Thyroid gland (tissue), 4 donors: ENCODE data around the gene CDK15. TPM values are rescaled to one million over a fixed set of nuclear protein-coding genes. Genes with fewer than 3 reads are reported as not detected.

Experiments used
- DNase-seq, 2 donors: peaks; one replicate each; pipeline ENCODE4 v3.0.0-alpha.2; 2019
- H3K27ac ChIP-seq, 3 donors: fragments of 200-600 bp; sonication (generic); 1 replicate in 2 of 3; 2 replicates in 1 of 3; pipeline ENCODE4 v1.5.1; 2016 to 2019; ENCODE audit warnings: mild to moderate bottlenecking in 1 of 3, moderate library complexity in 1 of 3
- H3K27me3 ChIP-seq: fragments of 200-600 bp; sonication (generic); one replicate; pipeline ENCODE4 v1.5.1; 2019
- H3K36me3 ChIP-seq, 2 donors: fragments of 200-600 bp; sonication (generic); one replicate each; pipeline ENCODE4 v1.5.1; 2016 to 2019
- H3K4me1 ChIP-seq, 2 donors: fragments of 200-600 bp; sonication (generic); one replicate each; pipeline ENCODE4 v1.5.1; 2017 to 2019
- H3K4me3 ChIP-seq, 3 donors: fragments of 200-600 bp; sonication (generic); replicated peaks in 1 of 3; 1 replicate in 2 of 3; 2 replicates in 1 of 3; pipeline ENCODE4 v1.5.1; 2016; ENCODE audit warnings: mild to moderate bottlenecking in 1 of 3
- H3K9me3 ChIP-seq: fragments of 200-600 bp; sonication (generic); one replicate; pipeline ENCODE4 v1.5.1; 2017
- CTCF ChIP-seq, 6 experiments: fragments of 200-600 bp in 3 of 6; fragments of 450-650 bp in 3 of 6; sonication (generic) in 3 of 6; IDR thresholded peaks; one replicate each; pipeline ENCODE4 v1.5.1; 2016 to 2019; ENCODE audit warnings: antibody characterized with exemption in 6 of 6, mild to moderate bottlenecking in 2 of 6, inconsistent platforms in 1 of 6, moderate library complexity in 1 of 6
- POLR2A ChIP-seq, 2 donors: fragments of 450-650 bp; IDR thresholded peaks; one replicate each; pipeline ENCODE4 v1.6.1; 2017; ENCODE audit warnings: antibody characterized with exemption in 2 of 2, mild to moderate bottlenecking in 2 of 2, moderate library complexity in 1 of 2
- WGBS, 2 donors: methylation state at CpG; one replicate each; pipeline ENCODE4 v1.1.5; 2017; 5-methylcytosine and 5-hydroxymethylcytosine counted together
- intact Hi-C: fragments of 100-400 bp; cut with DNase I; formaldehyde crosslinking; loops from one replicate; pipeline ENCODE4 v1.15.1; 2023
- total RNA-seq, 4 donors: library from RNA; depleted of rRNA; stranded (reverse); fragments of >200 nt; gene quantifications; one replicate each; pipeline ENCODE4 v1.2.3, GENCODE V29; 2016

CDK15 gene
- total RNA-seq, 4 donors from 2014 or later, result 1.2 TPM; not detected in 3

GRCh38 chr2:201828220-201828619 is 21.9 kb downstream of the CDK15 start:
- Histone ChIP-seq H3K4me1 (no peaks in the 10 kb centered on the region), H3K36me3 (no peaks in the 10 kb centered on the region), H3K27me3 (no peaks in the 10 kb centered on the region), H3K27ac (no peak overlapping the region), H3K9me3 (no peaks in the 10 kb centered on the region), H3K4me3 (no peak overlapping the region)
- intact Hi-C loops, result no loop called here
- DNase-seq, result no peak
- no peak for TF ChIP-seq CTCF (IDR thresholded peaks at IDR 0.05)
- TF ChIP-seq POLR2A (IDR thresholded peaks at IDR 0.05), result no peak
- 86 to 91% methylated on average over 2 of the region's 2 CpGs for WGBS, 2 donors

GRCh38 chr2:201830666-201831065 is 24.3 kb downstream of the CDK15 start:
- Histone ChIP-seq H3K9me3 (no peaks in the 10 kb centered on the region), H3K4me1 (no peaks in the 10 kb centered on the region), H3K36me3 (no peaks in the 10 kb centered on the region), H3K27ac (no peak overlapping the region), H3K4me3 (no peak overlapping the region), H3K27me3 (no peaks in the 10 kb centered on the region)
- TF ChIP-seq CTCF (IDR thresholded peaks at IDR 0.05) (no peak), POLR2A (IDR thresholded peaks at IDR 0.05) (no peak)
- intact Hi-C loops, result no loop called here
- 89 to 96% methylated on average over 1 of the region's 1 CpG for WGBS, 2 donors
- no peak for DNase-seq

GRCh38 chr2:201831469-201831868 is 25.1 kb downstream of the CDK15 start:
- DNase-seq, result no peak
- WGBS, 2 donors, result 84 to 88% methylated on average over 2 of the region's 2 CpGs

GRCh38 chr2:201833781-201834180 is 27.4 kb downstream of the CDK15 start:
- DNase-seq, result no peak
- H3K27me3 ChIP-seq, result no peaks in the 10 kb centered on the region
- H3K4me3 ChIP-seq, result no peak overlapping the region
- intact Hi-C loops, result no loop called here
- no peaks in the 10 kb centered on the region for H3K36me3 ChIP-seq
- no peaks in the 10 kb centered on the region for H3K9me3 ChIP-seq
- 80 to 85% methylated on average over 9 of the region's 9 CpGs for WGBS, 2 donors
- no peaks in the 10 kb centered on the region for H3K4me1 ChIP-seq
- no peak overlapping the region for H3K27ac ChIP-seq
- TF ChIP-seq CTCF (IDR thresholded peaks at IDR 0.05) (no peak), POLR2A (IDR thresholded peaks at IDR 0.05) (no peak)

More at GRCh38 chr2:201831469-201831868, 25.1 kb downstream of the CDK15 start:
- no peaks in the 10 kb centered on the region for H3K4me1 ChIP-seq
- H3K27ac ChIP-seq, result no peak overlapping the region
- H3K27me3 ChIP-seq, result no peaks in the 10 kb centered on the region
- no peak overlapping the region for H3K4me3 ChIP-seq
- H3K9me3 ChIP-seq, result no peaks in the 10 kb centered on the region
- no peaks in the 10 kb centered on the region for H3K36me3 ChIP-seq
- intact Hi-C loops, result no loop called here
- TF ChIP-seq POLR2A (IDR thresholded peaks at IDR 0.05), result no peak
- no peak for TF ChIP-seq CTCF (IDR thresholded peaks at IDR 0.05)

- no peak for TF ChIP-seq POLR2A (IDR thresholded peaks at IDR 0.05)
- no peak for TF ChIP-seq CTCF (IDR thresholded peaks at IDR 0.05)
- Histone ChIP-seq H3K27ac (no peak overlapping the region), H3K36me3 (no peaks in the 10 kb centered on the region), H3K4me3 (no peak overlapping the region), H3K4me1 (no peaks in the 10 kb centered on the region), H3K9me3 (no peaks in the 10 kb centered on the region), H3K27me3 (no peaks in the 10 kb centered on the region)
- no peak for DNase-seq
- intact Hi-C loops, result no loop called here
- 96% methylated on average over 3 of the region's 3 CpGs for WGBS, 2 donors
Measured at GRCh38 chr2:201835066-201835465, 28.7 kb downstream of the CDK15 start.
